NOMO-1 (cell line): Measurements from ENCODE around the gene DCXR.

Experiments
- DNase-seq, 2 experiments: peaks; one replicate each; lab custom pipeline; 2025; ENCODE audit not compliant: unreplicated experiment in 2 of 2; lab: John Stamatoyannopoulos, UW

Gene DCXR

GRCh38 chr17:82024859-82025258 lies 12.6 kb downstream of the DCXR start:
- no peak for DNase-seq

DNA sequence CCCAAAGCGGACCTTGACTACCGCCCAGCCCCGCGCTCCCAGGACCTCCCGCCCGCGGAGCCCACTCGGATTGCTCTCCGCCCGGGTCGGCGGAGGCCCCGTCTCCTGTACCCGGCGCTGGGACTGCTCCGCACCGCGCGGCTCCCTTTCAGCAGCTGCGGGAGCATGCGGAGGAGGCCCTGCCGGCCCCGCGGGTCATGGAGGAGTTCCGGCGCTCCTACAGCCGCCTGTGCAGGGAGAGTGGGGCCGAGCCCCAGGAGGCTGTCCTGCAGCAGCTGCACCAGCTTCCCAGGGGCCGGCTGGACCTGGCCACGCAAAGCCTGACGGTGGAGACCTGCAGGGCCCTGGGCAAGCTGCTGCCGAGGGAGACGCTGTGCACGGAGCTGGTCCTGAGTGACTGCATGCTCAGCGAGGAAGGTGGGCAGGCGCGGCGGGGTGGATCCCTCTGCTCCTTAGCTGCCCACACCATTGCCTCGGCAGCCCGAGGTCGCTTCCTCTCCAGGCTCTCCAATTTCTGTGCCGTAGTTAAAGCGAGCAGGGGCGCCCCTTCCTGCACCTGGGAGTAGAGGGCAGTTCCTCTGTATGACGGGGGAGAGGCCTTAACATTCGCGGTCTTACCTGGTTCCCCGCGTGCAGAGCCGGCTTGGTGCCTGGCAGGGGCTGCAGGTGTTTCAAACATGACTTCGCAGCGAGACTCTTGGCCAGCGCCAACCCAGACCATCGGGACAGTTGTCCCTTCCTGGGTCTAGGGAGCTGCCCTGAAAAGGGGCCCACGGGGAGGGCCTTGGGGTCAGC lies 13.9 kb downstream of the DCXR start:
- peak; percentile 38 to 43 for DNase-seq

- DNase-seq: peak; percentile 99 to 100
Observed at GRCh38 chr17:82022981-82023446, 14.5 kb downstream of the DCXR start, which contains the start of gene LRRC45. Gene LRRC45 (plus strand): TSS chr17:82023305. CDS start chr17:82023644, 339 bp downstream.

GRCh38 chr17:82022310-82022980 lies 15.1 kb downstream of the DCXR start, which contains the start of gene CENPX:
Gene CENPX (minus strand): TSS chr17:82022878. CDS start chr17:82022861, 17 bp downstream.
- no peak for DNase-seq

DNA sequence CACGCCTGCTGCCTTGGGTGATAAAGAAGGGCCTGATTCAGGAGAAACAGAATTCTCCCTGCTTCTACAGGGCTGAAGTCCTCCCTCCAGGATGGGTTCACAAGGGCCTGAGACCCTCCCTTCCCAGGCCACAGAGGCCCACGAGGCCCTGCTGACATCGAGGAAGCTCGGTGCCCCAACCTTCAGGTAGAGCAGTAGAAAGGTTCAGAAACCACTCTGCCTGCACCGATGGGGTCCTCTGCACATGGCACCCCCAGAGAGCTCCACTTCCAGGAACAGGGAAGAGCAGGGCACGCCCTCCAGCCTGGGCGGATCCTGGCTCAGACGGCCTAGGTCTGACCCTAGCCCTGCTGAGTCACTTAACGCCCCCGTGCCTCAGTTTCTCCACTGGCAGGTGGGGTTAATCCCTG lies 15.6 kb downstream of the DCXR start:
- DNase-seq: no peak

DNA sequence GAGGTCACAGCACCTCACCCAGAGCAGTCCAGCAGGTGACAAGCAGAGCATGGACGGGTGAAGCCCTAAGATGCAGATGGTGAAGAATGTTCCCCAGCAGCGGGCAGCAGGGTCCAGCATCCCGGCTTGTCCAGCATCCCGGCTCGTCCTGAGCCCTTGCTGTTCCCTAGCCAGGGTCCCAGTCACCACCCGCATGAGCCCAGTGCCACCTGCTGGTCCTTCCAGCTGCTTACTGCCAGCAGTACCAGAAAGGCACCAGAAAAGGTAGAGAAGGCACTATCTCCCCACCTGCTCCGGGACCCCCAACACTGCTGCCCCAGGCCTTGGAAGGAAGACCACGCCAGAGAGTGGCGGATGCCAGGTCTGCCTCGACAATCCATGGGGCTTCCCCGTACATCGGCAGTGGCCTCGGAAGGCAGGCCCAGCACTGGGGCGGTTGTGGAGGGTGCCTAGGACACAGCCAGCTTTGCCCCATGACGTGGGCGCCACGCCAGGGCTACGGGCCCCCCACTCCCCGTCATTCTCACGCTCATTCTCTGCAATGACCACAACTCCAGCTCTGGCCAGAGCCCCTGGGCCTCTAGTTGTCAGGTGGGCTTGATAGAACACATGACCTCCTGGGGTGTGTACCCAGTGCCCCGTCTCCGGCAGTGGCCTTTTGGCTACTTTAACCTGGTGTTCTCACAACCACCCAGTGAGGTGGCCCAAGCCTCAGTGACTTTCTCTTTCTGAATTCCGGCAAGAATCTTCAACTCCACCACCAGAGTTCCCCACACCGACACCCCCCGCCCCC lies 16.2 kb downstream of the DCXR start:
- peak in 1 of 2 experiments; percentile 44 for DNase-seq

DNA sequence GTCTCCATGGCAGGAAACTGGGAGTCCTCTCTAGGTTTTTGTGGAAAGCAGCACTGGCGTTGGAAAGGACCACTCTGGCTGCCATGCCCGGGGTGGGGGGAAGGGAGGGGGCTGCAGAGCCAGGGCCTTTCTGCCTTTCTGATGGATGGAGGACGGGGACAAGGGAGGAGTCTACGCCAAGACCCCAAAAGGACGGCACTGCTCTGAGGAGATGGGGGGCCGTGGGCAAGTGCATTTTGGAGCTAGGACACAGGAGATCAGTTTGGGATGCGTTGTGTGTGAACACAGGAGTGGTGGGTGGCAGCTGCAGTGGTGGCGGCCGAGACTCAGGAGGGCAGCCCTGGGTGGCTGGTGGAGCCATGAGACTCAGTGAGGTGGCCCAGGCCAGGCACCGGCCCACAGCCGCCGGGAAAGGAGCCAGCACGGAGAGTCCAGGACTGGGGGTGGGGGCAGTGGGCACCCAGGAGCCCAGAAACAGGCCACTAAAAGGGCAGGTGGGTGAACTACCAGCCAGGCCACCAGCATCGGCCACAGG lies 16.9 kb downstream of the DCXR start:
- DNase-seq: no peak

- DNase-seq: peak; percentile 53 to 70
Observed at GRCh38 chr17:82019690-82020571, 17.6 kb downstream of the DCXR start.

GRCh38 chr17:82018989-82019689 lies 18.4 kb downstream of the DCXR start:
- no peak for DNase-seq

DNA sequence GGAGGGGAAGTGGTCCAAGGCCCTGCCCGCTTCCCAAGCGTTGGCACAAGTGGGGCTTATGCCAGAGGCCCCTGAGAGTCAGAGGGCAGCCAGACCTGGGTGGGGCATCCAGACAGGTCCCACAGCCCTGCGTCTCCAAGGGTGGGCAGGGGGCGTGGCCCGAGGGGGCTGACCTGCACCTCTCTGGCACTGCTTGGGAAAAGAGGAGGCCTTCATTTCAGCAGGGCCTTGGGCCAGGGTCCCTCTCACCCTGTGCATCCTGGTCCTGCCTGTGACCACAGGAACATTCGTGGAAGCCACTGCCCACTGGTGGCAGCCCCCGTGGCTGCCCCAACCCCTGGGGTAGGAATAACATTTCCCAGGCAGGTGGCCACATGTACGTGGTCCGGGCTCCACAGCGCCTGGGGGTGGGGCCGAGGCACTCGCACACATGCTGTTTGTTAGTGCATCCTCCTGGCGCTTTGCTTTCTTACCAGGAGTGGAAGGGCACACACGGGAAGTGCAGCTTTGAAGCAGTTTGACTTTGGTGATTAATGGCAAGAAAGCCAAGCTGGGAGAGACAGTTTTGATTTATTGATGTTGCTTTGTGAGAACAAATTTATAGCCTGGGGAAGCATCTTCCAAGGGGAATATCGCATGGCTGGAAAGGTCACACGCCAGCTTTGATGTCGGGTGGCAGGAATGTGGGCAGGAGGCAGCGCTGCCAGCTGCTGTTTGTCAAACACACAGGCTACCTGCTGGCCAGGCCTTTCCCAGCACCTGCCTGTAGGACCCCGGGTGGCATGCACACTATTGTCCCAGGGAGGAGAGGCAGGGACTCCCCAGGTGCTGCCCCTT lies 19.1 kb downstream of the DCXR start:
- DNase-seq: no peak

DNA sequence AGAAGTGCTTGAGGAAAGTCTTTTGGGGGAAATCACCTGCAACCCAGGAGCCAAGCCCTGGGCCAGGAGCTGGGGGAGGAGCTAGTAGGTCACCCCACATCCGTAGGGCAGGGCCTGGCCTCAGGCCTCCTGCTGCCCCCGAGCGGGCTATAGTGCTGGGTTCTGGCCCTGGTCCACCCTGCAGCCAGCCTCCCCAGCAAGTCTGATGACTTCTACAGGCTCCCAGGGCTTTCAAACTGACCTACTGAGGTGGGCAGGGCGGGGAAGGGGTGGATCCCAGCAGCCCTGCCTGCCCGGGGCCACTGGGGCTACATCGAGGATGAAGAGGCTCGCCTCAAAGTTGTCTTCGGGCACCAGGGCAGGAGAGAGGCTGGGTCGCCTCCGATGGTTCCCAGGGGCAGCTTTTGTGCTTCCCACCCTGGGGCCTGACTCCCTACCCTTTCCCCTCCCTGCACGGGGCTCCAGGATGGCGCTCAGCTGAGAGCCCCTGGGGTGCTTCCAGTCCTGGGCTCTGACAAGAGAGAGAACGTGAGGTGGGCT lies 19.8 kb downstream of the DCXR start:
- DNase-seq: no peak

DNA sequence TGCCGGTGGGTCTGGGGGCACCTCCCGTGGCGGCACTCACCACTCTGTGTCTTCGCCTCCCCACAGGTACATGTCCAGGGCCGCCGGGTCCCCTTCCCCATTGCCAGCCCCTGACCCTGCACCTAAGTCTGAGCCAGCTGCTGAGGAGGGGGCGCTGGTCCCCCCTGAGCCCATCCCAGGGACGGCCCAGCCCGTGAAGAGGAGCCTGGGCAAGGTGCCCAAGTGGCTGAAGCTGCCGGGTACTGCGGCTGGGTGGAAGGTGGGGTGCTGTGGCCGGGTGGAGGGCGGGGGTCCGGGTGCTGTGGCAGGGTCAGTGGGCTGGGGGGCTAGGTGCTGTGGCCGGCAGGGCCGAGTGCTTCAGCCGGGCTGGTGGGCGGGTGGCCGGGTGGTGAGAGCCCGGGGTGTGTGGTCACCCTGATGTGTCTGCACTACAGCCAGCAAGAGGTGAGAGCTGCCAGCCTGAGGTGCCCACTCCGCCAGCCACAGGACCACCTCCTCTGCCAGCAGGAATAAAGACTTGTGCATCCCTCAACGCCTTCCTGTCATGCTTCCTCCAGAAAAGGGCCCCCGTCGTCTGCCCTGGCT lies 20.5 kb downstream of the DCXR start:
- no peak for DNase-seq

DNA sequence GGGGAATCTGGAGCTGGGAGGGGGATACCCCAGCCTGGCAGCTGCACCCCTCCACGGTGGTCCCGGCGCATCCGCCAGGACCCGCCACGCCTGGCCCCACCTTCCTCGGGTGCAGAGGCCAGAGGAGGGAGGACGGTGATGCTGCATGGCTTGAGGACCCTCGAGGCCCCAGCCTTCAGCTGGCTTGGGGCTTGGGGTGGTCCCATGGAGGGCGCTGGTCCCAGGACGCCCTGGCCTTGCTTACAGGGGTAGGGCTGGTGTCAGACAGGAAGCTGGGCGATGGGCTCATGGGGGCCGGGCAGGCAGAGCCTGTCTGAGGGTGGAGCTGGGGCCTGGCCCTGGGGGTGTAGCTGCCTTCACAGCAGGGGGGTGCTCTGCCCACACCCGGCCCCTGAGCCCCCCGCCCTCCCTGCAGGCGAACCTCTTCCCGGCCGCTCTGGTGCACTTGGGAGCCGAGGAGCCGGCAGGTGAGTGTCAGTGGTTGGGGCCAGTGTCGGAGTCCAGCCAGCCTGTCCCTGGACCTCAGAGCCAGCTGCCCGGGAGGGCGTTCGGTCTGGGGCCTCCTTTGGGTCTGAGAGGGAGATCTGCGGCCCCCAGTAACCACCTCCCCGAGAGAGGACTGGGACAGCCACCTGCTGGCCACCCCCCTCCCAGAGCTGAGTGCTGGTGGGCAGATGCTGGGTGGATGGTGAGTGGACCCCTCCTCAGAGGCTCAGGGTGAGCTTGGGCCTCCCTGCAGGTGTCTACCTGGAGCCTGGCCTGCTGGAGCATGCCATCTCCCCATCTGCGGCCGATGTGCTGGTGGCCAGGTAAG lies 21.2 kb downstream of the DCXR start:
- DNase-seq: no peak

GRCh38 chr17:82015311-82015971 lies 22.1 kb downstream of the DCXR start:
- DNase-seq: no peak

DNA sequence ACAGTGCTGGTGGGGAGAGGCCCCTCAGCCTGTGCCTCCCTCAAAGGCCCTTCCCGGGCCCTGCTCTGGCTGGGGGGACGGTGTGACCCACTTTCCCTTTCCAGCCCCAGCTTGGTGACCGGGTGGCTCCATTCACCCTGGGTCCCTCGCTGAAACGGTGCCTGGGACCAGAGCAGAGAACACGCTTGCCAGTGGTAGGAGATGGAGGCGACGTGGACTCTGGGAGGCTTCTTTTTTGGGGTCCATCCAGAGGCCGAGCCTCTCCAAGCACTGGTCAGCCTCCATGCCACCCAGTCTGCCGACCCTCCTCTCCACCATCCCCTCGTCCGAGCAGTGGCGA lies 22.6 kb downstream of the DCXR start:
- DNase-seq: no peak

DNA sequence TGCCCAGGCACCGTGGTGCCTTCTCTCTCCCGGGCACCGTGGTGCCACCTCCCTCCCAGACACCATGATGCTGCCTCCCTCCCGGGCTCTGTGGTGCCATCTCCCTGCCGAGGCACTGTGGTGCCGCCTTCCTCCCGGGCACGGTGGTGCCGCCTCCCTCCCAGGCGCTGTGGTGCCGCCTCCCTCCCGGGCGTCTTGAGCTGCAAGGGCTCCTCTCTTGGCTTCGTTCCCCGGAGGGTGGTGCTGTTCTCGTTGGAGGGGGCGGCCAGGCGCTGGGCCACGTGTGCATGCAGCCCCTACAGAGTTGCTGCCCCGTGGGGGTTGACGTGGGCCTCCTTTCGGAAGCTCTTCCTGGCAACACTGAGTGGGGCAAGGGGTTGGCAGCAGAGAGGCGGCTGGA lies 23.1 kb downstream of the DCXR start:
- DNase-seq: no peak
